Urinary bladder (tissue), 4 donors: Measurements from ENCODE around the gene COX4I1. TPM values are rescaled to one million over a fixed set of nuclear protein-coding genes. Genes with fewer than 3 reads are reported as not detected.

Experiments
- DNase-seq: peaks from one replicate; pipeline ENCODE4 v3.0.0-alpha.2; 2015; ENCODE audit errors: extremely low spot score
- H3K27ac ChIP-seq: one replicate; pipeline ENCODE4 v1.5.1; 2013; ENCODE audit warnings: low read depth, mild to moderate bottlenecking, moderate library complexity
- H3K36me3 ChIP-seq: one replicate; pipeline ENCODE4 v1.6.1; 2013; ENCODE audit warnings: mild to moderate bottlenecking, moderate library complexity; ENCODE audit not compliant: insufficient read depth
- H3K4me1 ChIP-seq: one replicate; pipeline ENCODE4 v1.6.1; 2013; ENCODE audit warnings: mild to moderate bottlenecking, moderate library complexity; ENCODE audit not compliant: insufficient read depth
- H3K4me3 ChIP-seq: one replicate; pipeline ENCODE4 v1.5.1; 2013; ENCODE audit warnings: low read depth, low read length
- WGBS: extraction: QIAGEN DNeasy Blood & Tissue Kit; methylation state at CpG from one replicate; pipeline ENCODE4 v1.1.7; 2013; 5-methylcytosine and 5-hydroxymethylcytosine counted together
- polyA plus RNA-seq: library from polyadenylated mRNA; stranded (reverse); fragments of 200-250 nt; gene quantifications from one replicate; pipeline ENCODE4 v1.2.3, GENCODE V29; 2013
- total RNA-seq: library from RNA; depleted of rRNA; stranded (reverse); fragments of >200 nt; gene quantifications from one replicate; pipeline ENCODE4 v1.2.3, GENCODE V29; 2014
- donor health status: healthy with polysubstance abuse.
- donor health status: healthy.

The COX4I1 gene
- 200 TPM for total RNA-seq
- 764 TPM for polyA plus RNA-seq

GRCh38 chr16:85799497-85800320 is at the start of gene COX4I1, which contains the start of gene EMC8:
Gene COX4I1, plus strand, starts transcription at chr16:85799695. Its CDS starts 1,511 bp downstream, at chr16:85801206.
Gene EMC8, minus strand, starts transcription at chr16:85799544. Its CDS starts 249 bp downstream, at chr16:85799295.
- Histone ChIP-seq H3K4me3 (peak within 1 kb of the TSS; percentile 94), H3K27ac (peak within 1 kb of the TSS; percentile 84), H3K36me3 (no peaks in the 10 kb centered on the region), H3K4me1 (no peaks in the 10 kb centered on the region)
- WGBS = under 1% methylated on average over 87 of the region's 87 CpGs
- peak; percentile 66 for DNase-seq

DNA sequence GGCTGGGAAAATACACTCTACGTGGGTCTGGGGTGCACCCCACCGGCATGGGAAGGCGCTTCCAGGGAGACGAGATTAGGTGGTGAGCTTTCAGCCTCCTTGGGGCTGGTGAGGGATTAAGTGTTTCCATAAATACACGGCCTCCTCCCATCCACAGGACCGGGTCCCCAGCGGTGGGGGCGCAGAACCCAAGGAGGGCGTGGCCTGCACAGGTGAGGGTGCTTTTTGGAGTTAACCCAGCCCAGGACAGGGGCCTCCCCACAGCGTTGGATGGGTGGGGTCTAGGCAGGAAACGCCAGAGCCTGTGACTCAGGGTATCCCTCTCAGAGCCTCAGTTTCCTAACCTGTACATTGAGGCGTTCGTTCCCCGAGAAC is 49.7 kb upstream of the COX4I1 start:
- peak overlapping the region; percentile 73 for H3K4me3 ChIP-seq
- WGBS = 21% methylated on average over 14 of the region's 14 CpGs
- no peak for DNase-seq
- H3K27ac ChIP-seq = no peak overlapping the region
- no peaks in the 10 kb centered on the region for H3K4me1 ChIP-seq
- H3K36me3 ChIP-seq = no peaks in the 10 kb centered on the region

- no peaks in the 10 kb centered on the region for H3K36me3 ChIP-seq
- DNase-seq = no peak
- peak overlapping the region; percentile 69 for H3K27ac ChIP-seq
- H3K4me3 ChIP-seq = peak overlapping the region; percentile 73
- under 1% methylated on average over 51 of the region's 51 CpGs for WGBS
- H3K4me1 ChIP-seq = no peaks in the 10 kb centered on the region
These were observed 49.2 kb upstream of the COX4I1 start for GRCh38 chr16:85750146-85750826.

DNA sequence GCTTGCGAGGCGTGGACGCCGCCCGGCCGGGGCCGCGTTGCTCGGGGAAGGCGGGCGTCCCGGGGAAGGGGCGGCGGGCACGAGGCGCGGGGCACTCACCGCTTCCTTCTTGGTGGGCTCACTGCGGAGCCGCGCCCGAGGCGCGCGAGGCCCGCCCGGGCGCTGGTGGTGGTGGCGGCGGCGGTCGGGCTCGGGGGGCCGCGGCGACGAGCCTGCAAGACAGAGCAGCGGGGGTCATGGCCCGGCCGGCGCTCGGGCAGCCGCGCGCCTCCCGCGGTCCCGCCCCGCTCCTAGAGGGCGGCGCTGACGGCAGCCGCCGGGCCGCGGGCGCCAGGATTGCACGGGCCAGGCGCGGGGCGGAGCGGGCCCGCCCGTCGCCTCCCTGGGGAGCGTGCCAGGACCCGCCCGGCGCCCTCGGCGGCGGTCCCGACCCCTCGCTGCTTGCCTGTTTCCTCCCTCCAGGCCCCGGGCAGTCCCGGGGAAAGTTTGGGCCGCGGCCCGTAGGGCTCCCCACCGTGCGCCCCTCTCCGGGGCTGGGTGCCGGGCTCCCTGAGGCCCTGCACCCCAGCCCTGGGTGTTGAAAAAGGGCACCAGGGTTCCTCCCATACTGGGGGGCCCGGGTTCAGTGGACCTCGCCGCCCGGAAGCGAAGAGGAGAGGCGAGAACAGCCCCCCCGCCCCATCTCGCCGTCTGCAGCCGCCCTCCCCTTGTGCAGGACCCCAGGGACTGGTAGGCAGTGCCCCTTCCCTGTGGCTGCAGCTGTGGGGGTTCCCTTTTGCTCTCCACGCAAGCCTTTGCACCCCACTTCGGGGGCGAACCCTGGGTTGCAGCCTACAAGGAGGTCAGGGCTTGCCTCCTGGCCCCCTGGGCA is 48.4 kb upstream of the COX4I1 start, which contains the start of gene C16orf74:
TSS of gene C16orf74 (minus strand) at position 270 of the 871 bp plus-strand sequence. CDS start 15,879 bp downstream, outside the sequence.
- Histone ChIP-seq H3K4me3 (peak within 1 kb of the TSS; percentile 73), H3K36me3 (no peaks in the 10 kb centered on the region), H3K4me1 (no peaks in the 10 kb centered on the region), H3K27ac (peak within 1 kb of the TSS; percentile 69)
- no peak for DNase-seq
- WGBS = 6% methylated on average over 96 of the region's 96 CpGs

GRCh38 chr16:85751698-85752501 is 47.6 kb upstream of the COX4I1 start:
- H3K4me1 ChIP-seq = no peaks in the 10 kb centered on the region
- no peak overlapping the region for H3K4me3 ChIP-seq
- H3K27ac ChIP-seq = no peak overlapping the region
- DNase-seq = no peak
- 52% methylated on average over 15 of the region's 15 CpGs for WGBS
- H3K36me3 ChIP-seq = no peaks in the 10 kb centered on the region

GRCh38 chr16:85752511-85753420 is 46.7 kb upstream of the COX4I1 start:
- Histone ChIP-seq H3K27ac (no peak overlapping the region), H3K4me1 (no peaks in the 10 kb centered on the region), H3K36me3 (no peaks in the 10 kb centered on the region), H3K4me3 (no peak overlapping the region)
- WGBS = 47% methylated on average over 21 of the region's 21 CpGs
- DNase-seq = no peak

GRCh38 chr16:85753559-85753958 is 45.9 kb upstream of the COX4I1 start:
- WGBS = 69% methylated on average over 6 of the region's 6 CpGs
- Histone ChIP-seq H3K4me3 (no peak overlapping the region), H3K27ac (no peak overlapping the region), H3K36me3 (no peaks in the 10 kb centered on the region), H3K4me1 (no peaks in the 10 kb centered on the region)
- no peak for DNase-seq

GRCh38 chr16:85753976-85754375 is 45.5 kb upstream of the COX4I1 start:
- no peaks in the 10 kb centered on the region for H3K36me3 ChIP-seq
- H3K27ac ChIP-seq = no peak overlapping the region
- no peak overlapping the region for H3K4me3 ChIP-seq
- WGBS = 92% methylated on average over 7 of the region's 7 CpGs
- H3K4me1 ChIP-seq = no peaks in the 10 kb centered on the region
- DNase-seq = no peak

DNA sequence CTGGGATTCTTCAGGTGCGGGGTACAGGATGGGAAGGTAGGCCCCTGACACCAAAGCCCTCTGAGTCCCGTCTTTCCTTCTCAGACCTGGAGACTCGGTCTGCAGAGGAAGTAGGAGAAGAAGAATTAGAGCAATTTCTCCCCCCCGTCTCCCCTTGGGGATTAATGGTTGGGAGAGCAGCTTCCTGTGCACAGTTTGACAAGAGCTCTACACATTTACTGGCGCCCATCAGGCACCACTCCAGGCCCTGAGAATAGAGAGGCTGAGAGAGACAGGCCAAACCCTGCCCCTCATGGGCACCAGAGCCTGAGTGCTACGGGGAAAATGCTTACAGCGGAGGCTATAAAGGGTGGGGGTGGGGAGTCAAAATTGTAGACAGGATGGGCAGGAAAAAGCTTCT is 45.1 kb upstream of the COX4I1 start:
- Histone ChIP-seq H3K4me3 (no peak overlapping the region), H3K36me3 (no peaks in the 10 kb centered on the region), H3K27ac (no peak overlapping the region), H3K4me1 (no peaks in the 10 kb centered on the region)
- DNase-seq = no peak
- WGBS = 70% methylated on average over 7 of the region's 7 CpGs

GRCh38 chr16:85755929-85756768 is 43.3 kb upstream of the COX4I1 start:
- WGBS = 65% methylated on average over 25 of the region's 25 CpGs
- Histone ChIP-seq H3K36me3 (no peaks in the 10 kb centered on the region), H3K27ac (no peak overlapping the region), H3K4me3 (no peak overlapping the region), H3K4me1 (no peaks in the 10 kb centered on the region)
- DNase-seq = no peak

DNA sequence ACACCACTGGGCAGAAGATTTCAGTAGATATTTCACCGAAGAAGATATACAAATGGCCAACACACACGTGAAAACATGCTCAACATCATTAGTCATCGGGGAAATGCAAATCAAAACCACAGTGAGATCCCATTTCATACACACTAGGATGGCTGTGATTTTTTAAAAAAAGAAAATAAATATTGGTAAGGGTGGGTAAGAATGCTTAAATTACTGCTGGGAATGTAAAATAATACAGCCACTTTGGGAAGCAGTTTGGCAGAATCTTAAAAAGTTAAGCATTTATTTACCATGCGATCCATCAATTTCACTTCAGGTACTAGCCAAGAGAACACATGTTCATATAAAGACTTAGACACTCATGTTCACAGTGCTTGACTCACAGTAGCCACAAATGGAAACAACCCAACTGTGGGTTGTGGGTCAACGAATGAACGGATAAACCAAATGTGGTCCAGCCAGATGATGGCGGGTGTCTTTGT is 42.1 kb upstream of the COX4I1 start:
- Histone ChIP-seq H3K36me3 (no peaks in the 10 kb centered on the region), H3K4me3 (no peak overlapping the region), H3K27ac (no peak overlapping the region), H3K4me1 (no peaks in the 10 kb centered on the region)
- WGBS = 76% methylated on average over 7 of the region's 7 CpGs
- no peak for DNase-seq
